LNCAP (cell line): ENCODE data around the gene RSF1.

Experiments
- TF ChIP-seq, protein P1 (sequence below): fragments of 450-650 bp; IDR thresholded peaks from 2 replicates; pipeline ENCODE4 v1.5.1; 2017; ENCODE audit warnings: mild to moderate bottlenecking

The RSF1 gene

GRCh38 chr11:77736473-77736872, 84.0 kb downstream of the RSF1 start:
- TF ChIP-seq, protein P1, sequence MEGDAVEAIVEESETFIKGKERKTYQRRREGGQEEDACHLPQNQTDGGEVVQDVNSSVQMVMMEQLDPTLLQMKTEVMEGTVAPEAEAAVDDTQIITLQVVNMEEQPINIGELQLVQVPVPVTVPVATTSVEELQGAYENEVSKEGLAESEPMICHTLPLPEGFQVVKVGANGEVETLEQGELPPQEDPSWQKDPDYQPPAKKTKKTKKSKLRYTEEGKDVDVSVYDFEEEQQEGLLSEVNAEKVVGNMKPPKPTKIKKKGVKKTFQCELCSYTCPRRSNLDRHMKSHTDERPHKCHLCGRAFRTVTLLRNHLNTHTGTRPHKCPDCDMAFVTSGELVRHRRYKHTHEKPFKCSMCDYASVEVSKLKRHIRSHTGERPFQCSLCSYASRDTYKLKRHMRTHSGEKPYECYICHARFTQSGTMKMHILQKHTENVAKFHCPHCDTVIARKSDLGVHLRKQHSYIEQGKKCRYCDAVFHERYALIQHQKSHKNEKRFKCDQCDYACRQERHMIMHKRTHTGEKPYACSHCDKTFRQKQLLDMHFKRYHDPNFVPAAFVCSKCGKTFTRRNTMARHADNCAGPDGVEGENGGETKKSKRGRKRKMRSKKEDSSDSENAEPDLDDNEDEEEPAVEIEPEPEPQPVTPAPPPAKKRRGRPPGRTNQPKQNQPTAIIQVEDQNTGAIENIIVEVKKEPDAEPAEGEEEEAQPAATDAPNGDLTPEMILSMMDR, result no peak

GRCh38 chr11:77734890-77735289, 85.6 kb downstream of the RSF1 start:
- TF ChIP-seq, protein P1, result no peak

- TF ChIP-seq, protein P1, result no peak
Observed at GRCh38 chr11:77732143-77732542, 88.4 kb downstream of the RSF1 start.

- TF ChIP-seq, protein P1, result no peak
Observed at GRCh38 chr11:77730789-77731188, 89.7 kb downstream of the RSF1 start.

GRCh38 chr11:77729063-77729462, 91.5 kb downstream of the RSF1 start:
- TF ChIP-seq, protein P1, result no peak

- TF ChIP-seq, protein P1, result no peak
Observed at GRCh38 chr11:77728203-77728786, 92.2 kb downstream of the RSF1 start.

DNA sequence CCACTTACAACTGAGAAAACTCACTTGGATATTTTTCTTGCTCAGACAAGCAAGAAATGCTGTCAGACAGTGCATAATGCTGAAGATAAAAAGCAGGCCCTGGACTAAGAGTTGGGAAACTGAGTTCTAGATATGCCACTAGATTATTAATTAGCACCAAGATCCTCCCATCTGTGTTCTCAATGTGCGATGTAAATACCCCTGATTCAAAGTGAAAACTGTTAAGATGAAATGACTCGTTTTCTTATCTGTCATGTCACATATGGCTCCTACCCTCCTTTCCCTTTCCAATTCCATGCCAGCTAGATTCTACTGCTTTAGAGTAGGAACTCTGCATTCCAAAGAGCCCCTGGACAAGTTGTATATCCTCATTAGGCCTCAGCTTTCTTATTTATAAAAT, 94.0 kb downstream of the RSF1 start:
- TF ChIP-seq, protein P1, result no peak

- TF ChIP-seq, protein P1, result no peak
Observed at GRCh38 chr11:77725433-77725832, 95.1 kb downstream of the RSF1 start.
